ENCODE measurements around the gene KRTAP4-8. TPM values are rescaled to one million over a fixed set of nuclear protein-coding genes. Genes with fewer than 3 reads are reported as not detected.

Gene KRTAP4-8
- total RNA-seq (not detected), polyA plus RNA-seq (not detected)

GRCh38 chr17:41098042-41098441 is at the start of gene KRTAP4-8:
TSS of gene KRTAP4-8 (minus strand) at chr17:41098142. CDS start at chr17:41098084, 58 bp downstream.
- no peak within 1 kb of the TSS for H3K27ac ChIP-seq (ENCODE audit: low read depth in 1 of 2, low read length in 2 of 2)
- peaks cover 0 to 2% (median 0%) of the 10 kb centered on the region in 4 donors for H3K27me3 ChIP-seq (ENCODE audit: control insufficient read depth in 4 of 4, insufficient read depth in 4 of 4, low read length in 3 of 4)
- no peaks in the 10 kb centered on the region for H3K36me3 ChIP-seq (ENCODE audit: control insufficient read depth in 4 of 4, insufficient read depth in 3 of 4, low read depth in 1 of 4, low read length in 3 of 4)
- H3K4me1 ChIP-seq (ENCODE audit: control insufficient read depth in 4 of 4, insufficient read depth in 4 of 4, low read length in 3 of 4) = no peaks in the 10 kb centered on the region
- no peaks in the 10 kb centered on the region for H3K9me3 ChIP-seq (ENCODE audit: control insufficient read depth in 4 of 4, low read length in 3 of 4)
- no peak for TF ChIP-seq HNF4A (conservative IDR thresholded peaks at IDR 0.05)
- no peak for TF ChIP-seq EGR1 (IDR thresholded peaks at IDR 0.05; ENCODE audit: low read depth in 2 of 2)
- TF ChIP-seq HNF4G (IDR thresholded peaks at IDR 0.05) = no peak
- TF ChIP-seq MAX (IDR thresholded peaks at IDR 0.05) = no peak
- no peak for TF ChIP-seq RXRA (IDR thresholded peaks at IDR 0.05)
- TF ChIP-seq RAD21 (IDR thresholded peaks at IDR 0.05) = no peak
- TF ChIP-seq YY1 (IDR thresholded peaks at IDR 0.05) = no peak
- no peak for TF ChIP-seq GABPA (IDR thresholded peaks at IDR 0.05 in 1 of 2, conservative IDR thresholded peaks at IDR 0.05 in 1 of 2)
- no peak for TF ChIP-seq JUND (IDR thresholded peaks at IDR 0.05)
- TF ChIP-seq TAF1 (conservative IDR thresholded peaks at IDR 0.05) = no peak
- no peak for TF ChIP-seq FOXA1 (IDR thresholded peaks at IDR 0.05)
- no peak within 1 kb of the TSS for H3K4me3 ChIP-seq (ENCODE audit: low read depth in 1 of 3, low read length in 3 of 3)
- 61% methylated on average over 4 of the region's 4 CpGs for WGBS
- no peak for DNase-seq (ENCODE audit: low spot score)
- H3K9ac ChIP-seq (ENCODE audit: low read depth in 1 of 2, low read length in 2 of 2) = no peak within 1 kb of the TSS

GRCh38 chr17:41145261-41145660 is 47.3 kb upstream of the KRTAP4-8 start:
- TF ChIP-seq HNF4G (IDR thresholded peaks at IDR 0.05) = no peak
- TF ChIP-seq JUND (IDR thresholded peaks at IDR 0.05) = no peak
- no peak for TF ChIP-seq EGR1 (IDR thresholded peaks at IDR 0.05; ENCODE audit: low read depth in 2 of 2)
- TF ChIP-seq, protein P1, sequence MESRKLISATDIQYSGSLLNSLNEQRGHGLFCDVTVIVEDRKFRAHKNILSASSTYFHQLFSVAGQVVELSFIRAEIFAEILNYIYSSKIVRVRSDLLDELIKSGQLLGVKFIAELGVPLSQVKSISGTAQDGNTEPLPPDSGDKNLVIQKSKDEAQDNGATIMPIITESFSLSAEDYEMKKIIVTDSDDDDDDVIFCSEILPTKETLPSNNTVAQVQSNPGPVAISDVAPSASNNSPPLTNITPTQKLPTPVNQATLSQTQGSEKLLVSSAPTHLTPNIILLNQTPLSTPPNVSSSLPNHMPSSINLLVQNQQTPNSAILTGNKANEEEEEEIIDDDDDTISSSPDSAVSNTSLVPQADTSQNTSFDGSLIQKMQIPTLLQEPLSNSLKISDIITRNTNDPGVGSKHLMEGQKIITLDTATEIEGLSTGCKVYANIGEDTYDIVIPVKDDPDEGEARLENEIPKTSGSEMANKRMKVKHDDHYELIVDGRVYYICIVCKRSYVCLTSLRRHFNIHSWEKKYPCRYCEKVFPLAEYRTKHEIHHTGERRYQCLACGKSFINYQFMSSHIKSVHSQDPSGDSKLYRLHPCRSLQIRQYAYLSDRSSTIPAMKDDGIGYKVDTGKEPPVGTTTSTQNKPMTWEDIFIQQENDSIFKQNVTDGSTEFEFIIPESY (IDR thresholded peaks at IDR 0.05) = no peak
- TF ChIP-seq REST (IDR thresholded peaks at IDR 0.05) = no peak
- no peak for TF ChIP-seq RXRA (IDR thresholded peaks at IDR 0.05)
- TF ChIP-seq FOXA1 (IDR thresholded peaks at IDR 0.05) = no peak
- no peak for TF ChIP-seq RAD21 (IDR thresholded peaks at IDR 0.05)
- no peak for TF ChIP-seq FOXA2 (IDR thresholded peaks at IDR 0.05)
- no peak for TF ChIP-seq MAX (IDR thresholded peaks at IDR 0.05)
- TF ChIP-seq TAF1 (conservative IDR thresholded peaks at IDR 0.05) = no peak
- no peak for TF ChIP-seq CTCF (IDR thresholded peaks at IDR 0.05; ENCODE audit: low read depth, low read length, missing input control)
- TF ChIP-seq, protein P2, sequence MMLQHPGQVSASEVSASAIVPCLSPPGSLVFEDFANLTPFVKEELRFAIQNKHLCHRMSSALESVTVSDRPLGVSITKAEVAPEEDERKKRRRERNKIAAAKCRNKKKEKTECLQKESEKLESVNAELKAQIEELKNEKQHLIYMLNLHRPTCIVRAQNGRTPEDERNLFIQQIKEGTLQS (IDR thresholded peaks at IDR 0.05) = no peak
- no peak for TF ChIP-seq SP1 (IDR thresholded peaks at IDR 0.05)
- no peak for TF ChIP-seq YY1 (IDR thresholded peaks at IDR 0.05)
- TF ChIP-seq GABPA (IDR thresholded peaks at IDR 0.05 in 1 of 2, conservative IDR thresholded peaks at IDR 0.05 in 1 of 2) = no peak
- TF ChIP-seq HNF4A (conservative IDR thresholded peaks at IDR 0.05) = no peak
- no peak for TF ChIP-seq NR2F2 (IDR thresholded peaks at IDR 0.05)
- Histone ChIP-seq H3K9ac (ENCODE audit: low read depth in 1 of 2, low read length in 2 of 2) (no peak overlapping the region), H3K27ac (ENCODE audit: low read depth in 1 of 2, low read length in 2 of 2) (no peak overlapping the region), H3K36me3 (ENCODE audit: control insufficient read depth in 4 of 4, insufficient read depth in 3 of 4, low read depth in 1 of 4, low read length in 3 of 4) (no peaks in the 10 kb centered on the region), H3K27me3 (ENCODE audit: control insufficient read depth in 4 of 4, insufficient read depth in 4 of 4, low read length in 3 of 4) (peaks cover 0 to 5% (median 0%) of the 10 kb centered on the region in 4 donors), H3K4me3 (ENCODE audit: low read depth in 1 of 3, low read length in 3 of 3) (no peak overlapping the region), H3K9me3 (ENCODE audit: control insufficient read depth in 4 of 4, low read length in 3 of 4) (peaks cover 2 to 25% (median 7%) of the 10 kb centered on the region in 4 donors), H3K4me1 (ENCODE audit: control insufficient read depth in 4 of 4, insufficient read depth in 4 of 4, low read length in 3 of 4) (no peaks in the 10 kb centered on the region)
- DNase-seq (ENCODE audit: low spot score) = no peak
- 82% methylated on average over 2 of the region's 2 CpGs for WGBS
